Tibial nerve (tissue), 4 donors: ENCODE data around the gene GALNT6. TPM values are rescaled to one million over a fixed set of nuclear protein-coding genes. Genes with fewer than 3 reads are reported as not detected.

Source experiments
- DNase-seq, 2 donors: peaks; one replicate each; pipeline ENCODE4 v3.0.0-alpha.2; 2019; ENCODE audit warnings: low spot score in 2 of 2
- H3K27ac ChIP-seq, 4 donors: fragments of 200-600 bp; sonication (generic) in 3 of 4; one replicate each; pipeline ENCODE4 v1.5.1; 2017 to 2019; ENCODE audit warnings: mild to moderate bottlenecking in 1 of 4
- H3K27me3 ChIP-seq, 2 donors: fragments of 200-600 bp; sonication (generic) in 1 of 2; one replicate each; pipeline versions ENCODE4 v1.5.1 to v1.6.0; 2017 to 2019
- H3K36me3 ChIP-seq, 3 donors: fragments of 200-600 bp; sonication (generic); one replicate each; pipeline ENCODE4 v1.5.1; 2018 to 2019
- H3K4me1 ChIP-seq, 4 donors: fragments of 200-600 bp; sonication (generic) in 3 of 4; one replicate each; pipeline ENCODE4 v1.5.1; 2017 to 2019
- H3K4me3 ChIP-seq, 4 donors: fragments of 200-600 bp; sonication (generic) in 3 of 4; one replicate each; pipeline ENCODE4 v1.5.1; 2017 to 2019; ENCODE audit warnings: mild to moderate bottlenecking in 1 of 4, moderate library complexity in 1 of 4
- H3K9me3 ChIP-seq, 4 donors: fragments of 200-600 bp; sonication (generic) in 3 of 4; one replicate each; pipeline ENCODE4 v1.5.1; 2017 to 2019
- CTCF ChIP-seq, 5 experiments: fragments of 200-600 bp in 3 of 5; fragments of 450-650 bp in 2 of 5; sonication (generic) in 3 of 5; IDR thresholded peaks; one replicate each; pipeline ENCODE4 v1.5.1; 2016 to 2019; ENCODE audit warnings: antibody characterized with exemption in 5 of 5, mild to moderate bottlenecking in 3 of 5, moderate library complexity in 2 of 5
- EP300 ChIP-seq, 2 donors: sonication (generic); formaldehyde crosslinking; IDR thresholded peaks; one replicate each; pipeline ENCODE4 v1.6.1; 2017; ENCODE audit warnings: antibody characterized with exemption in 2 of 2, mild to moderate bottlenecking in 1 of 2
- POLR2A ChIP-seq, 2 donors: fragments of 450-650 bp; IDR thresholded peaks; one replicate each; pipeline ENCODE4 v1.6.1; 2017; ENCODE audit warnings: antibody characterized with exemption in 2 of 2, mild to moderate bottlenecking in 2 of 2, moderate library complexity in 2 of 2
- WGBS, 2 donors: methylation state at CpG; one replicate each; pipeline ENCODE4 v1.1.5; 2018; 5-methylcytosine and 5-hydroxymethylcytosine counted together
- total RNA-seq, 4 donors: library from RNA; depleted of rRNA; stranded (reverse); fragments of >200 nt; gene quantifications; one replicate each; pipeline ENCODE4 v1.1.0, GENCODE V29; 2016

GALNT6 gene
- total RNA-seq, 4 donors from 2014 or later = 1.0 to 6.3 (median 4.3) TPM

- Histone ChIP-seq H3K9me3 (no peaks in the 10 kb centered on the region), H3K4me1 (peaks cover 0 to 14% (median 5%) of the 10 kb centered on the region in 4 donors), H3K27me3 (peaks cover 0 to 38% of the 10 kb centered on the region in 2 donors), H3K36me3 (no peaks in the 10 kb centered on the region), H3K4me3 (peak overlapping the region in 3 of 4 donors; percentile 19 to 60 (median 45)), H3K27ac (no peak overlapping the region)
- DNase-seq = no peak
- TF ChIP-seq EP300 (IDR thresholded peaks at IDR 0.05) (no peak), POLR2A (IDR thresholded peaks at IDR 0.05) (no peak), CTCF (IDR thresholded peaks at IDR 0.05) (no peak)
- 19 to 20% methylated on average over 10 of the region's 10 CpGs for WGBS, 2 donors
These were observed 33.0 kb upstream of the GALNT6 start for GRCh38 chr12:51424094-51424661.

- DNase-seq = peak in 1 of 2 donors; percentile 52
- Histone ChIP-seq H3K27me3 (peaks cover 0 to 38% of the 10 kb centered on the region in 2 donors), H3K27ac (no peak overlapping the region), H3K4me1 (peaks cover 0 to 14% (median 5%) of the 10 kb centered on the region in 4 donors), H3K36me3 (no peaks in the 10 kb centered on the region), H3K9me3 (no peaks in the 10 kb centered on the region), H3K4me3 (no peak overlapping the region)
- WGBS, 2 donors = 67 to 76% methylated on average over 5 of the region's 5 CpGs
- peak; percentile 30 to 47 (median 38) for TF ChIP-seq CTCF (IDR thresholded peaks at IDR 0.05)
- no peak for TF ChIP-seq POLR2A (IDR thresholded peaks at IDR 0.05)
- no peak for TF ChIP-seq EP300 (IDR thresholded peaks at IDR 0.05)
These were observed 30.2 kb upstream of the GALNT6 start for GRCh38 chr12:51421266-51421884.

GRCh38 chr12:51419425-51420193 lies 28.4 kb upstream of the GALNT6 start:
- no peaks in the 10 kb centered on the region for H3K36me3 ChIP-seq
- H3K27ac ChIP-seq = no peak overlapping the region
- TF ChIP-seq CTCF (IDR thresholded peaks at IDR 0.05) (no peak), POLR2A (IDR thresholded peaks at IDR 0.05) (no peak), EP300 (IDR thresholded peaks at IDR 0.05) (no peak)
- no peak overlapping the region for H3K4me3 ChIP-seq
- no peaks in the 10 kb centered on the region for H3K9me3 ChIP-seq
- WGBS, 2 donors = 37 to 44% methylated on average over 11 of the region's 11 CpGs
- peaks cover 0 to 6% (median 3%) of the 10 kb centered on the region in 4 donors for H3K4me1 ChIP-seq
- no peak for DNase-seq
- H3K27me3 ChIP-seq = peaks cover 0 to 28% of the 10 kb centered on the region in 2 donors

GRCh38 chr12:51417826-51418225 lies 26.6 kb upstream of the GALNT6 start:
- WGBS, 2 donors = 66 to 78% methylated on average over 4 of the region's 4 CpGs
- TF ChIP-seq POLR2A (IDR thresholded peaks at IDR 0.05) (no peak), CTCF (IDR thresholded peaks at IDR 0.05) (no peak), EP300 (IDR thresholded peaks at IDR 0.05) (no peak)
- DNase-seq = no peak

GRCh38 chr12:51415931-51416330 lies 24.7 kb upstream of the GALNT6 start:
- no peaks in the 10 kb centered on the region for H3K36me3 ChIP-seq
- WGBS, 2 donors = 95 to 98% methylated on average over 1 of the region's 1 CpG
- H3K27ac ChIP-seq = no peak overlapping the region
- no peak overlapping the region for H3K4me3 ChIP-seq
- H3K27me3 ChIP-seq = no peaks in the 10 kb centered on the region
- no peaks in the 10 kb centered on the region for H3K9me3 ChIP-seq
- DNase-seq = no peak
- no peaks in the 10 kb centered on the region for H3K4me1 ChIP-seq
- no peak for TF ChIP-seq CTCF (IDR thresholded peaks at IDR 0.05)
- TF ChIP-seq POLR2A (IDR thresholded peaks at IDR 0.05) = no peak
- TF ChIP-seq EP300 (IDR thresholded peaks at IDR 0.05) = no peak

More at GRCh38 chr12:51417826-51418225, 26.6 kb upstream of the GALNT6 start:
- no peak overlapping the region for H3K4me3 ChIP-seq
- H3K27ac ChIP-seq = no peak overlapping the region
- H3K9me3 ChIP-seq = no peaks in the 10 kb centered on the region
- peaks cover 0 to 12% of the 10 kb centered on the region in 2 donors for H3K27me3 ChIP-seq
- no peaks in the 10 kb centered on the region for H3K4me1 ChIP-seq
- no peaks in the 10 kb centered on the region for H3K36me3 ChIP-seq
